OCI-LY3 (cell line): ENCODE data around the gene BCR.

Source experiments
- H2AFZ ChIP-seq: fragments of 200-600, 300-600 bp; shearing (Covaris generic); 2 replicates; pipeline ENCODE4 v1.6.0; 2014; ENCODE audit warnings: antibody characterized with exemption, low read depth, low read length
- H3K27ac ChIP-seq: fragments of 200-600, 300-600 bp; sonication (generic); 2 replicates; pipeline ENCODE4 v1.5.1; 2014; ENCODE audit warnings: mild to moderate bottlenecking, low read length, moderate library complexity, mixed read lengths
- H3K27me3 ChIP-seq: fragments of 200-600, 300-600 bp; sonication (generic); 2 replicates; pipeline ENCODE4 v1.6.1; 2014; ENCODE audit warnings: low read depth, low read length, mixed read lengths
- H3K36me3 ChIP-seq: fragments of 200-600, 300-600 bp; sonication (generic); replicated peaks from 2 replicates; pipeline ENCODE3; 2014; ENCODE audit warnings: low read depth, low read length, mixed read lengths
- H3K4me1 ChIP-seq: fragments of 300-600, 200-600 bp; sonication (generic); 2 replicates; pipeline ENCODE4 v1.6.1; 2014; ENCODE audit warnings: low read length, mixed read lengths
- H3K4me2 ChIP-seq: fragments of 200-600, 300-600 bp; sonication (generic); 2 replicates; pipeline ENCODE4 v1.6.1; 2014; ENCODE audit warnings: low read length, mixed read lengths
- H3K4me3 ChIP-seq: fragments of 300-600, 200-600 bp; sonication (generic); 2 replicates; pipeline ENCODE4 v1.5.1; 2014; ENCODE audit warnings: antibody characterized with exemption, mild to moderate bottlenecking, low read length, moderate library complexity
- H3K79me2 ChIP-seq: fragments of 300-600, 200-600 bp; shearing (Covaris generic); 2 replicates; pipeline ENCODE4 v1.6.1; 2014; ENCODE audit warnings: mild to moderate bottlenecking, low read length, mixed read lengths
- H3K9ac ChIP-seq: fragments of 300-600, 200-600 bp; shearing (Covaris generic); 2 replicates; pipeline ENCODE4 v1.6.0; 2014; ENCODE audit warnings: mild to moderate bottlenecking, low read length, moderate library complexity
- H3K9me3 ChIP-seq: fragments of 200-600, 300-600 bp; shearing (Covaris generic); 2 replicates; pipeline ENCODE4 v1.6.1; 2014; ENCODE audit warnings: low read length, mixed read lengths; ENCODE audit not compliant: insufficient read depth
- H4K20me1 ChIP-seq: fragments of 200-600, 300-600 bp; sonication (generic); 2 replicates; pipeline ENCODE4 v1.6.1; 2016; ENCODE audit warnings: low read length, mixed read lengths; ENCODE audit not compliant: insufficient read depth
- CTCF ChIP-seq: fragments of 200-600, 300-600 bp; sonication (generic); IDR thresholded peaks from 2 replicates; pipeline ENCODE4 v1.5.1; 2014; ENCODE audit warnings: antibody characterized with exemption, low read length, low read depth
- EZH2phosphoT487 ChIP-seq: fragments of 200-600 bp; shearing (Covaris generic); IDR thresholded peaks from 2 replicates; pipeline ENCODE4 v1.6.1; 2018; ENCODE audit warnings: antibody characterized with exemption, mixed run types, low read depth

The BCR gene

GRCh38 chr22:23250785-23251363 lies 70.6 kb downstream of the BCR start:
- Histone ChIP-seq H2AFZ (no peak overlapping the region), H3K4me1 (no peaks in the 10 kb centered on the region), H3K9me3 (no peaks in the 10 kb centered on the region), H3K27ac (no peak overlapping the region), H3K4me2 (no peak overlapping the region), H3K27me3 (no peaks in the 10 kb centered on the region), H3K4me3 (no peak overlapping the region), H4K20me1 (no peaks in the 10 kb centered on the region), H3K79me2 (no peaks in the 10 kb centered on the region), H3K9ac (no peak overlapping the region), H3K36me3 (no peaks in the 10 kb centered on the region)
- TF ChIP-seq EZH2phosphoT487 (no peak), CTCF (no peak)

GRCh38 chr22:23251445-23252093 lies 71.3 kb downstream of the BCR start:
- Histone ChIP-seq H3K27ac (no peak overlapping the region), H3K4me3 (no peak overlapping the region), H3K4me2 (no peak overlapping the region), H3K36me3 (no peaks in the 10 kb centered on the region), H4K20me1 (no peaks in the 10 kb centered on the region), H3K79me2 (no peaks in the 10 kb centered on the region), H3K9me3 (no peaks in the 10 kb centered on the region), H2AFZ (no peak overlapping the region), H3K27me3 (no peaks in the 10 kb centered on the region), H3K9ac (no peak overlapping the region), H3K4me1 (no peaks in the 10 kb centered on the region)
- TF ChIP-seq CTCF, result no peak
- TF ChIP-seq EZH2phosphoT487, result no peak

- Histone ChIP-seq H3K4me1 (no peaks in the 10 kb centered on the region), H3K9ac (no peak overlapping the region), H3K27ac (no peak overlapping the region), H2AFZ (no peak overlapping the region), H3K27me3 (no peaks in the 10 kb centered on the region), H3K4me2 (no peak overlapping the region), H4K20me1 (no peaks in the 10 kb centered on the region), H3K4me3 (no peak overlapping the region), H3K36me3 (no peaks in the 10 kb centered on the region), H3K9me3 (no peaks in the 10 kb centered on the region), H3K79me2 (no peaks in the 10 kb centered on the region)
- no peak for TF ChIP-seq EZH2phosphoT487
- TF ChIP-seq CTCF, result no peak
These were observed 73.3 kb downstream of the BCR start for GRCh38 chr22:23253475-23254055.

- no peaks in the 10 kb centered on the region for H3K79me2 ChIP-seq
- H3K4me1 ChIP-seq, result no peaks in the 10 kb centered on the region
- TF ChIP-seq CTCF, result no peak
- no peak overlapping the region for H3K27ac ChIP-seq
- no peak overlapping the region for H2AFZ ChIP-seq
- no peaks in the 10 kb centered on the region for H3K27me3 ChIP-seq
- no peaks in the 10 kb centered on the region for H3K9me3 ChIP-seq
- H4K20me1 ChIP-seq, result 0 out of 2 replicates have a peak, but pooled peaks cover 4% of the 10 kb centered on the region
- no peak overlapping the region for H3K9ac ChIP-seq
- no peak overlapping the region for H3K4me2 ChIP-seq
- H3K4me3 ChIP-seq, result no peak overlapping the region
- H3K36me3 ChIP-seq, result no peaks in the 10 kb centered on the region
These were observed 75.3 kb downstream of the BCR start for GRCh38 chr22:23255506-23256170.
